GM15510 (cell line): Measurements from ENCODE around the gene DMRT1.

Experiments
- POLR2A ChIP-seq: IDR thresholded peaks from 3 replicates; pipeline ENCODE4 v1.6.1; 2011; ENCODE audit warnings: borderline replicate concordance; ENCODE audit not compliant: insufficient read length; ENCODE audit errors: extremely low read depth

DMRT1 gene

GRCh38 chr9:933356-933755 lies 91.9 kb downstream of the DMRT1 start:
- no peak for TF ChIP-seq POLR2A

GRCh38 chr9:935348-935965 lies 94.0 kb downstream of the DMRT1 start:
- no peak for TF ChIP-seq POLR2A

GRCh38 chr9:942805-943580 lies 101.5 kb downstream of the DMRT1 start:
- no peak for TF ChIP-seq POLR2A

- no peak for TF ChIP-seq POLR2A
Measured at GRCh38 chr9:947985-948384, 106.5 kb downstream of the DMRT1 start.

GRCh38 chr9:948497-948896 lies 107.0 kb downstream of the DMRT1 start:
- no peak for TF ChIP-seq POLR2A

- no peak for TF ChIP-seq POLR2A
Measured at GRCh38 chr9:950139-950538, 108.6 kb downstream of the DMRT1 start.

- TF ChIP-seq POLR2A: no peak
Measured at GRCh38 chr9:952546-952945, 111.0 kb downstream of the DMRT1 start.

GRCh38 chr9:959105-959504 lies 117.6 kb downstream of the DMRT1 start:
- TF ChIP-seq POLR2A: no peak

- TF ChIP-seq POLR2A: no peak
Measured at GRCh38 chr9:959914-960313, 118.4 kb downstream of the DMRT1 start.

GRCh38 chr9:962023-962422 lies 120.5 kb downstream of the DMRT1 start:
- TF ChIP-seq POLR2A: no peak

GRCh38 chr9:965497-965896 lies 124.0 kb downstream of the DMRT1 start:
- no peak for TF ChIP-seq POLR2A

- TF ChIP-seq POLR2A: no peak
Measured at GRCh38 chr9:966870-967269, 125.4 kb downstream of the DMRT1 start.

GRCh38 chr9:967436-967835 lies 125.9 kb downstream of the DMRT1 start:
- TF ChIP-seq POLR2A: no peak

- TF ChIP-seq POLR2A: no peak
Measured at GRCh38 chr9:967903-968641, 126.6 kb downstream of the DMRT1 start.

GRCh38 chr9:969310-970150 lies 128.0 kb downstream of the DMRT1 start:
- no peak for TF ChIP-seq POLR2A

GRCh38 chr9:970151-970996 lies 128.9 kb downstream of the DMRT1 start:
- TF ChIP-seq POLR2A: no peak
